Thoracic aorta (tissue), 2 donors: ENCODE results near the gene COMMD9. TPM values are rescaled to one million over a fixed set of nuclear protein-coding genes. Genes with fewer than 3 reads are reported as not detected.

ENCODE experiments used
- ATAC-seq: fragments of 150-250 bp; one replicate; pipeline ENCODE4 v1.8.0; 2017; ENCODE audit warnings: low read depth; ENCODE audit not compliant: insufficient number of reproducible peaks, low FRiP score
- DNase-seq: peaks from one replicate; pipeline ENCODE4 v3.0.0-alpha.2; 2020; ENCODE audit warnings: low spot score
- H3K27ac ChIP-seq, 2 donors: fragments of 200-600 bp; sonication (generic); 1 replicate in 1 of 2; 2 replicates in 1 of 2; pipeline ENCODE4 v1.5.1; 2016; ENCODE audit warnings: mild to moderate bottlenecking in 2 of 2, moderate library complexity in 2 of 2
- H3K27me3 ChIP-seq: fragments of 200-600 bp; sonication (generic); replicated peaks from 2 replicates; pipeline ENCODE4 v1.6.0; 2016; ENCODE audit warnings: mild to moderate bottlenecking; ENCODE audit not compliant: insufficient read depth
- H3K36me3 ChIP-seq: fragments of 200-600 bp; sonication (generic); one replicate; pipeline ENCODE4 v1.5.1; 2016
- H3K4me1 ChIP-seq, 2 donors: fragments of 200-600 bp; sonication (generic); 1 replicate in 1 of 2; 2 replicates in 1 of 2; pipeline versions ENCODE4 v1.5.1 to v1.6.0; 2016; ENCODE audit warnings: low read depth in 2 of 2, mild to moderate bottlenecking in 1 of 2; ENCODE audit not compliant: control insufficient read depth in 1 of 2
- H3K4me3 ChIP-seq: fragments of 200-600 bp; sonication (generic); 2 replicates; pipeline ENCODE4 v1.5.1; 2016; ENCODE audit warnings: mild to moderate bottlenecking
- H3K9me3 ChIP-seq: fragments of 200-600 bp; sonication (generic); 2 replicates; pipeline ENCODE4 v1.5.1; 2016
- total RNA-seq, 2 donors: library from RNA; depleted of rRNA; stranded (reverse); fragments of >200 nt; gene quantifications; one replicate each; pipeline versions ENCODE4 v1.1.0 to v1.2.3, GENCODE V29; 2016
- TF ChIP-seq, protein P1 (sequence below): fragments of 200-600 bp; sonication (generic); IDR thresholded peaks from one replicate; pipeline ENCODE4 v1.5.1; 2019; ENCODE audit warnings: antibody characterized with exemption

The COMMD9 gene
- total RNA-seq, 2 donors from 2014 or later: 27.5 to 42.1 TPM

DNA sequence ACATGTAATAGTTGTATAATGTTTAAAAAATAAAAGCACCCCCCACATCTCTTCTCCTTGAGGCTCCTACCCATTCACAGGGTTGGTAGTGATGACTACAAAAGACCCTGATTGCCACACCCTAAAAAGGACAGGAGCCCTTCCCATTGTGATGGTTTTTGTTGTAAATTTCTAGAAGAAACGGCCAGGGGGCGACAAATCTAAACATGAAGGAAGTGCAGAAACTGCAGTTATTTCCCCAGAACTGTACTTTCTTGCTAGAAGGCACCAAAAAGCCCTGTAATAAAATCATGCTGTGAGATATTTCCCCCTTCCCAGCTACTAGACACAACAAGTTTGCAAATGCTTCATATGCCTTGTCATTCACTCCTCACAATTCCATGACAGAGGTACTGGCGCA lies 17.7 kb upstream of the COMMD9 start:
- DNase-seq (no peak), ATAC-seq (no peak)
- H3K9me3 ChIP-seq: no peaks in the 10 kb centered on the region
- no peaks in the 10 kb centered on the region for H3K4me1 ChIP-seq
- H3K36me3 ChIP-seq: no peaks in the 10 kb centered on the region
- no peak overlapping the region for H3K4me3 ChIP-seq
- H3K27ac ChIP-seq: no peak overlapping the region
- no peaks in the 10 kb centered on the region for H3K27me3 ChIP-seq
- TF ChIP-seq, protein P1, sequence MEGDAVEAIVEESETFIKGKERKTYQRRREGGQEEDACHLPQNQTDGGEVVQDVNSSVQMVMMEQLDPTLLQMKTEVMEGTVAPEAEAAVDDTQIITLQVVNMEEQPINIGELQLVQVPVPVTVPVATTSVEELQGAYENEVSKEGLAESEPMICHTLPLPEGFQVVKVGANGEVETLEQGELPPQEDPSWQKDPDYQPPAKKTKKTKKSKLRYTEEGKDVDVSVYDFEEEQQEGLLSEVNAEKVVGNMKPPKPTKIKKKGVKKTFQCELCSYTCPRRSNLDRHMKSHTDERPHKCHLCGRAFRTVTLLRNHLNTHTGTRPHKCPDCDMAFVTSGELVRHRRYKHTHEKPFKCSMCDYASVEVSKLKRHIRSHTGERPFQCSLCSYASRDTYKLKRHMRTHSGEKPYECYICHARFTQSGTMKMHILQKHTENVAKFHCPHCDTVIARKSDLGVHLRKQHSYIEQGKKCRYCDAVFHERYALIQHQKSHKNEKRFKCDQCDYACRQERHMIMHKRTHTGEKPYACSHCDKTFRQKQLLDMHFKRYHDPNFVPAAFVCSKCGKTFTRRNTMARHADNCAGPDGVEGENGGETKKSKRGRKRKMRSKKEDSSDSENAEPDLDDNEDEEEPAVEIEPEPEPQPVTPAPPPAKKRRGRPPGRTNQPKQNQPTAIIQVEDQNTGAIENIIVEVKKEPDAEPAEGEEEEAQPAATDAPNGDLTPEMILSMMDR: no peak

DNA sequence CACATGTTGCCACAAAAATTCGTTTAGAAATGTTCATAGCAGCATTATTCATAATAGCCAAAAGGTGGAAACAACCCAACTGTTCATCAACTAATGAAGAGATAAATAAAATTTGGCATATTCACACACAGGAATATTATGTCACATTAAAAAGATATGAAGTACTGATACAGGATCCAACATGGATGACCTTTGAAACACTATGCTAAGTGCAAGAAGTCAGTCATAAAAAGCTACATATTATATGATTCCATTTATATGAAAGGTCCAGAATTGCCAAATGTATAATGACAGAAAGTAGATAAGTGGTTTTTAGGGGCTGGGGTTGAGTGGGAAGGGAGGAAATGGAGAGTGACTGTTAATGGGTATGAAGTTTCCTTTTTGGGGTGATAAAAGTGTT lies 15.8 kb upstream of the COMMD9 start:
- no peak for DNase-seq
- no peak for ATAC-seq
- no peaks in the 10 kb centered on the region for H3K27me3 ChIP-seq
- no peak overlapping the region for H3K27ac ChIP-seq
- H3K9me3 ChIP-seq: no peaks in the 10 kb centered on the region
- no peaks in the 10 kb centered on the region for H3K4me1 ChIP-seq
- TF ChIP-seq, protein P1: no peak
- H3K4me3 ChIP-seq: no peak overlapping the region
- H3K36me3 ChIP-seq: no peaks in the 10 kb centered on the region

GRCh38 chr11:36304351-36304750 lies 15.1 kb upstream of the COMMD9 start:
- Histone ChIP-seq H3K4me1 (no peaks in the 10 kb centered on the region), H3K27ac (no peak overlapping the region), H3K27me3 (no peaks in the 10 kb centered on the region), H3K36me3 (no peaks in the 10 kb centered on the region), H3K9me3 (no peaks in the 10 kb centered on the region), H3K4me3 (no peak overlapping the region)
- TF ChIP-seq, protein P1: no peak
- no peak for DNase-seq
- no peak for ATAC-seq

DNA sequence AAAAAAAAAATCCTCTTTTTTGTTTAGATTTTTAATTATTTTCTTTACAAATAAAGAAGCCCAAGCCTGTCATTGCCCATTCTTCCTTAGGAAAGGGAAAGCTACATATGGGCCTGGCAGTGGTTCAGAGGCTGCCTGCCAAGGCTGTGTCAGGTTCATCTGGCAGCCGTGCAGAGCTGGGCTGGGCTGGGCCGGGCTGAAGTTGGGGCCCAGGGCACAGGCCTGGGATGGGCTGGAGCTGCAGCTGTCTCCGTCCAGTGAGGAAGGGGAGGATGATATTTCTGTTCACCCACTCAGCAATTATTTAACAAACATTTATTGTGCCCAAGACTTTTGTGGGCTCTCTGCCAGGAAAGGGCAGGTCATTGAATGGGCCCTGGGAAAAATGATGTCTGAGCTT lies 11.4 kb upstream of the COMMD9 start:
- Histone ChIP-seq H3K27me3 (no peaks in the 10 kb centered on the region), H3K4me3 (no peak overlapping the region), H3K36me3 (no peaks in the 10 kb centered on the region), H3K27ac (no peak overlapping the region), H3K4me1 (no peaks in the 10 kb centered on the region), H3K9me3 (no peaks in the 10 kb centered on the region)
- TF ChIP-seq, protein P1: no peak
- DNase-seq (no peak), ATAC-seq (no peak)

GRCh38 chr11:36296884-36297543 lies 7.8 kb upstream of the COMMD9 start:
- Histone ChIP-seq H3K27me3 (no peaks in the 10 kb centered on the region), H3K4me1 (no peaks in the 10 kb centered on the region), H3K9me3 (no peaks in the 10 kb centered on the region), H3K27ac (no peak overlapping the region), H3K4me3 (no peak overlapping the region), H3K36me3 (no peaks in the 10 kb centered on the region)
- DNase-seq (no peak), ATAC-seq (no peak)
- TF ChIP-seq, protein P1: no peak
